ENCODE data around the gene WIZ. TPM values are rescaled to one million over a fixed set of nuclear protein-coding genes. Genes with fewer than 3 reads are reported as not detected.
A peak's percentile ranks its signal among the peaks of the same experiment; 100 is the strongest.
"Not testable (repeated sequence)": the region's sequence is repeated elsewhere in the genome, so short reads cannot be mapped to it uniquely, and the experiment has no call there.

WIZ gene
- total RNA-seq, 2 donors from 2014 or later: 22.4 to 44.2 TPM

DNA sequence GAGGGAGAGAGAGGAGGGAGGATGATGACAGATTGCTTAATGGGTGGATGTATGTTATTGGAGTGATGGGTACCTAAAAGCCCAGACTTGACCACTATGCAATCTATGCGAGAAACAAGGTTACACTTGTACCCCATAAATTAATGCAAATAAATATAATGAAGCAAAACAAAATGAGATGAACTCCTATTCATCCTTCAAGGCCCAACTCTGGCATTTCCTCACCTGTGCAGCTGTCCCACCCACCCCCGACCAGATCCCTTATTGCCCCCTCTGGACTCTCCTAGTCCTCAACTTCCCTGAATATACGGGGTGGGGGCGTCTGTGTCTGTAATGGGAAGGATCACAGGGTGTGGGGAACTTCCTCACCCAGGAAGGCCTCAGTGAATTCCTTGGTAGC, 25.4 kb upstream of the WIZ start:
- DNase-seq (ENCODE audit: low spot score): no peak
- Histone ChIP-seq H3K4me3 (no peak overlapping the region), H3K27me3 (no peaks in the 10 kb centered on the region), H3K27ac (no peak overlapping the region), H3K4me1 (no peaks in the 10 kb centered on the region), H3K36me3 (no peaks in the 10 kb centered on the region), H3K9me3 (peaks cover 0 to 8% of the 10 kb centered on the region in 2 donors)
- TF ChIP-seq, protein P1, sequence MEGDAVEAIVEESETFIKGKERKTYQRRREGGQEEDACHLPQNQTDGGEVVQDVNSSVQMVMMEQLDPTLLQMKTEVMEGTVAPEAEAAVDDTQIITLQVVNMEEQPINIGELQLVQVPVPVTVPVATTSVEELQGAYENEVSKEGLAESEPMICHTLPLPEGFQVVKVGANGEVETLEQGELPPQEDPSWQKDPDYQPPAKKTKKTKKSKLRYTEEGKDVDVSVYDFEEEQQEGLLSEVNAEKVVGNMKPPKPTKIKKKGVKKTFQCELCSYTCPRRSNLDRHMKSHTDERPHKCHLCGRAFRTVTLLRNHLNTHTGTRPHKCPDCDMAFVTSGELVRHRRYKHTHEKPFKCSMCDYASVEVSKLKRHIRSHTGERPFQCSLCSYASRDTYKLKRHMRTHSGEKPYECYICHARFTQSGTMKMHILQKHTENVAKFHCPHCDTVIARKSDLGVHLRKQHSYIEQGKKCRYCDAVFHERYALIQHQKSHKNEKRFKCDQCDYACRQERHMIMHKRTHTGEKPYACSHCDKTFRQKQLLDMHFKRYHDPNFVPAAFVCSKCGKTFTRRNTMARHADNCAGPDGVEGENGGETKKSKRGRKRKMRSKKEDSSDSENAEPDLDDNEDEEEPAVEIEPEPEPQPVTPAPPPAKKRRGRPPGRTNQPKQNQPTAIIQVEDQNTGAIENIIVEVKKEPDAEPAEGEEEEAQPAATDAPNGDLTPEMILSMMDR (IDR thresholded peaks at IDR 0.05): no peak

DNA sequence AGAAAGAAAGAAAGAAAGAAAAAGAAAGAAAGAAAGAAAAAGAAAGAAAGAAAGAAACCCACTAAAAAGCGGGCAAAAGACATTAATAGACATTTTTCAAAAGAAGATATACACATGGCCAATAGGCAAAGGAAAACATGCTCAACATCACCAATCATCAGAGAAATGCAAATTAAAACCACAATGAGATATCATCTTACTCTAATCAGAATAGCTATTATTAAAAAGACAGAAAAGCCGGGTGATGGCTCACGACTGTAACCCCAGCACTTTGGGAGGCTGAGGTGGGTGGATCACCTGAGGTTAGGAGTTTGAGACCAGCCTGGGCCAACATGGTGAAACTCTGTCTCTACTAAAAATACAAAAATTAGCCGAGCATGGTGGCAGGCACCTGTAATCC, 24.1 kb upstream of the WIZ start:
- H3K9me3 ChIP-seq; H3K27ac ChIP-seq; H3K4me3 ChIP-seq; H3K4me1 ChIP-seq; H3K27me3 ChIP-seq; H3K36me3 ChIP-seq; DNase-seq (ENCODE audit: low spot score): not testable (repeated sequence)

DNA sequence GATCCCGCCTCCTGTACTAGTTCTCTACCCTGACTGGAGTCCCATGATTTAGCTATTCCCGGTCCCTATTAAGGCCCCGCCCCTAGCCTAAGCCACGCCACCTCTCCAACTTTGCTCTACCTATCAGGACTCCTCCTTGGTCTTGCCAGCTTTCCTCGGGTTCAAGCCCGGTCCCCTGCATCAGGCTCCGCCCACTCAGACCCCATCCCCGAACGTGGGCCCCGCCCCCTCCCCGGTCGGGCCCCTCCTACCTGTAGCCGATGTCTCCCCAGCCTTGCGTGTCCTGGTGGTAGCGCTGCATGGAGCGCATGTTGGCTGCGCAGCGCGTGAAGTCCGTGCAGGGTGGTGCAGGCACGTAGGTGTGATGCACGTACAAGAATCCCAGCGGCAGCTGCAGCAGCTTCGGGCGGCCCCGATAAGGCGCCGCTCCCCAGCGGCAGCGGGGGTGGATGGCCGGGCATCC, 21.9 kb upstream of the WIZ start:
- Histone ChIP-seq H3K27me3 (peaks cover 0 to 3% of the 10 kb centered on the region in 2 donors), H3K9me3 (peaks cover 0 to 8% of the 10 kb centered on the region in 2 donors), H3K36me3 (no peaks in the 10 kb centered on the region), H3K4me1 (peaks cover 0 to 9% of the 10 kb centered on the region in 2 donors), H3K4me3 (no peak overlapping the region), H3K27ac (no peak overlapping the region)
- TF ChIP-seq, protein P1 (IDR thresholded peaks at IDR 0.05): no peak
- no peak for DNase-seq (ENCODE audit: low spot score)

DNA sequence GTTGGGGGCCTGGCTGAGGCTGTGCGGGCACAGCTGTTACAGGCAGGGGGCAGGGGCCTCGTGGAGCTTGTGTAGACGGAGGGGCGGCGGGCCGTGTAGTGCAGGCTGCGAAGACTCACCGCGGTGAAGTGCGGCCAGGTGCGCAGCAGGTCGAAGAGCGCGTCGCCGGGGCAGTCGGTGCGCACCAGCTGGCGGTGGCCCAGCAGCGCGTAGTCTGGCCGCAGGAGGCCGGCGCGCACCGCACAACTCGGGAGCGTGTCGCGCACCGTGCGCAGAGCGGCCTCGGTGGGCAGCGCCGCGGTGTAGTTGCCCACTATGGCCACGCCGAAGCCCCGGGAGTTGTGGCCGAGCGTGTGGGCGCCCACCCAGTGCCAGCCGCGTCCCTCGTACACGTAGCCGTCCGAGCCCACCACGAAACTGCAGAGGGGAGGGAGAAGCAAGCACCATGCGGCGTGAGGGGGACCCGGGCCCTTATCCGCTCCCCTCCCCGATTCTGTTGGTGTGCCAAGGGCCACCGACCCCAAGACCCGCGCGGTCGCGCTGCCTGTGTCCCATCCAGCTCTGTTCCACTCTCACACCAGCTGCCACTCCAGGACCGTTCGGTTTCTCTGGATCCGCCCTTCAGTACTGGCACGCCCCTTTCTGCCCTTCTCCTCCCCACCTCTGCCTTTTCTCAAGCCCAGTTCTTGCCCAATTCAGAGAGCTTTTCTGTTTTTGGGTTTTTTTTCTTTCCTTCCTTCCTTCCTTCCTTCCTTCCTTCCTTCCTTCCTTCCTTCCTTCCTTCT, 19.9 kb upstream of the WIZ start:
- Histone ChIP-seq H3K36me3 (no peaks in the 10 kb centered on the region), H3K4me1 (peaks cover 0 to 9% of the 10 kb centered on the region in 2 donors), H3K4me3 (peak overlapping the region; percentile 14 to 40), H3K27ac (no peak overlapping the region), H3K9me3 (peaks cover 0 to 8% of the 10 kb centered on the region in 2 donors), H3K27me3 (peaks cover 0 to 3% of the 10 kb centered on the region in 2 donors)
- TF ChIP-seq, protein P1 (IDR thresholded peaks at IDR 0.05): no peak
- DNase-seq (ENCODE audit: low spot score): no peak

DNA sequence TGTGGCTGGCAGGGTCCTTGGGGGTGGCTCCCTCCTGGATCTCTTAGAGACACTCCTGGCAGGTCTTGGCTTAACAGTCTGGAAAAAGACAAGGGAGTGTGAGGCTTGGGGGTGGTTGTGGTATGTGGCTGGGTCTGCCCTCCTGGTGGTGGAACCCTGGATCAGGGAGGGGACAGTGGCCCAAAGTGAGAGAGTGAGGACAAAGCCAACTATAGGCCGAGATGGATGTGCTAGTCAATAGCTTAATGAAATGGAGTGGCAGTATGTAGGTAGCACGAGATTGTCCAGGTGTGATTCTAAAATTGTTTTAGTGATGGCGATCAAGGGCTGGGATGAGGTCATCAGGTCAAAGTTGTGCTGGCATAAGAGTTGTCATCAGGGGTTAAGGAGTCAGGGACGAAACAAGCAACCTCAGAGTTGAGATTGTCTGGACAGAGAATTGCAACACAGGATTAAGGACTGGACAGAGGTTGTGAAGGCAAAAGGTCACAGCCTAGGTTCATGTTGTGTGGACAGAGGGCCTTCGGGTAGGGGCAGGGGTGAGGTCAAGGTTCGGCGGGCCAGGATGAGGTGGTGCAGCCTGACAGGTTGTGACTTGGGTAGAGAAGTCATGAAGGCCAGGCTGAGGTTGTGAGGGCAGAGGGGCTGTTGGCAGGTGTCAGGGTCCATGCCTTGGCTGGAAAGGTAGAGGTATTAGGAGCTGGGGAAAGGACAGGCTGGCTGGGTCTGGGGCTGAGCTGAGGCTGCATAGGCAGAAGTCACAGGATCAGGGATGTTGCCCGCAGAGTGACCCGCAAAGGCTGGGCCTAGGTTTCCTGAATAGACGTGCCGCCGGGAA, 19.1 kb upstream of the WIZ start:
- H3K27ac ChIP-seq: no peak overlapping the region
- H3K4me3 ChIP-seq: no peak overlapping the region
- no peak for DNase-seq (ENCODE audit: low spot score)
- H3K4me1 ChIP-seq: peaks cover 0 to 9% of the 10 kb centered on the region in 2 donors
- peaks cover 0 to 8% of the 10 kb centered on the region in 2 donors for H3K9me3 ChIP-seq
- peaks cover 3 to 5% of the 10 kb centered on the region in 2 donors for H3K27me3 ChIP-seq
- TF ChIP-seq, protein P1 (IDR thresholded peaks at IDR 0.05): no peak
- H3K36me3 ChIP-seq: no peaks in the 10 kb centered on the region

DNA sequence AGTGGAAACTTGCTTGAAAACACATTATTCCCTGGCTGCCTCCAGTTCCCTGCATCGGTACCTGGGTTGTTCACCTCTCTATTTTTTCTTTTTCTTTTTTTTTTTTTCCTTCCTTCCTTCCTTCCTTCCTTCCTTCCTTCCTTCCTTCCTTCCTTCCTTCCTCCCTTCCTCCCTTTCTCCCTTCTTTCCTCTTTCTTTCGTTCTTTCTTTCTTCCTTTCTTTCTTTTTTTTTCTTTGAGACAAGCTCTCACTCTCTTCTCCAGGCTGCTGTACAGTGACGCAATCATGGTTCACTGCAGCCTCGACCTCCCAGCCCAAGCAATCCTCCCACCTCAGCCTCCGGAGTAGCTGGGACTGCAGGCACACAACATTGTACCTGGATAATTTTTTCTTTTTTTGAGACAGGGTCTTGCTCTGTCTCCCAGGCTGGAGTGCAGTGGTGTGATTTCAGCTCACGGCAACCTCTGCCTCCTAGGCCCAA, 18.0 kb upstream of the WIZ start:
- H3K36me3 ChIP-seq: no peaks in the 10 kb centered on the region
- no peak for DNase-seq (ENCODE audit: low spot score)
- H3K27ac ChIP-seq: no peak overlapping the region
- peaks cover 0 to 9% of the 10 kb centered on the region in 2 donors for H3K4me1 ChIP-seq
- H3K9me3 ChIP-seq: peaks cover 0 to 5% of the 10 kb centered on the region in 2 donors
- TF ChIP-seq, protein P1 (IDR thresholded peaks at IDR 0.05): no peak
- H3K4me3 ChIP-seq: no peak overlapping the region
- H3K27me3 ChIP-seq: peaks cover 3 to 5% of the 10 kb centered on the region in 2 donors

Measured in right atrium auricular region (tissue), 2 donors.